Mucosa of descending colon (tissue), 3 donors: ENCODE data around the gene ZNF660. TPM values are rescaled to one million over a fixed set of nuclear protein-coding genes. Genes with fewer than 3 reads are reported as not detected.
"Not testable (repeated sequence)": the region's sequence is repeated elsewhere in the genome, so short reads cannot be mapped to it uniquely, and the experiment has no call there.

ENCODE experiments used
- ATAC-seq: fragments of 200-7000 bp; cut with Tn5 transposase; one replicate; pipeline ENCODE4 v1.9.1; 2020; ENCODE audit warnings: mild to moderate bottlenecking, moderate library complexity
- DNase-seq, 3 donors: peaks; one replicate each; pipeline ENCODE4 v3.0.0-alpha.2; 2020
- H3K36me3 ChIP-seq: fragments of 200-600 bp; one replicate; pipeline ENCODE4 v1.8.0; 2021; ENCODE audit warnings: low read depth, mild to moderate bottlenecking
- H3K4me1 ChIP-seq: fragments of 200-600 bp; one replicate; pipeline ENCODE4 v1.8.0; 2021; ENCODE audit warnings: low read depth, mild to moderate bottlenecking
- H3K4me3 ChIP-seq: fragments of 200-600 bp; one replicate; pipeline ENCODE4 v1.8.0; 2021; ENCODE audit warnings: mild to moderate bottlenecking
- H3K9me3 ChIP-seq: fragments of 200-600 bp; one replicate; pipeline ENCODE4 v1.8.0; 2021; ENCODE audit warnings: mild to moderate bottlenecking
- CTCF ChIP-seq: fragments of 200-600 bp; IDR thresholded peaks from one replicate; pipeline ENCODE4 v1.8.0; 2022; ENCODE audit warnings: antibody characterized with exemption, mild to moderate bottlenecking
- intact Hi-C, 2 donors: fragments of 100-400 bp; cut with DNase I in 1 of 2; cut with micrococcal nuclease in 1 of 2; formaldehyde crosslinking; loops; one replicate each; pipeline versions ENCODE4 v1.11.0 to v1.11.1; 2022; cut with DNase I, micrococcal nuclease
- total RNA-seq, 3 donors: library from RNA; stranded (reverse); fragmentation: NEBNext Ultra II Directional in 2 of 3; extraction: Animal tissue kit (Norgen Biotek cat#: 25700) in 2 of 3; gene quantifications; one replicate each; pipeline versions ENCODE4 v1.2.1 to v1.2.4, GENCODE V29; 2021 to 2023
- donor health status: DM: no; HTN: no; CAD: no; lungs with moderate emphysema.
- donor health status: DM: no; HTN: no; CAD: no.
- donor health status: DM: no; HTN: yes; CAD: no.

ZNF660 gene
- total RNA-seq, 3 donors from 2014 or later = 0.67 to 4.6 (median 1.1) TPM

GRCh38 chr3:44557074-44557473 is 27.7 kb upstream of the ZNF660 start:
- no peaks in the 10 kb centered on the region for H3K36me3 ChIP-seq
- DNase-seq = no peak
- ATAC-seq = no peak
- H3K4me1 ChIP-seq = no peaks in the 10 kb centered on the region
- H3K4me3 ChIP-seq = no peak overlapping the region
- peaks cover 3% of the 10 kb centered on the region for H3K9me3 ChIP-seq
- intact Hi-C loops = no loop called here
- TF ChIP-seq CTCF = no peak

GRCh38 chr3:44561076-44561475 is 23.7 kb upstream of the ZNF660 start:
- no peak for TF ChIP-seq CTCF
- peaks cover 10% of the 10 kb centered on the region for H3K9me3 ChIP-seq
- no peak for ATAC-seq
- no peak overlapping the region for H3K4me3 ChIP-seq
- intact Hi-C loops = no loop called here
- no peaks in the 10 kb centered on the region for H3K36me3 ChIP-seq
- H3K4me1 ChIP-seq = no peaks in the 10 kb centered on the region
- no peak for DNase-seq

- peaks cover 10% of the 10 kb centered on the region for H3K9me3 ChIP-seq
- H3K36me3 ChIP-seq = no peaks in the 10 kb centered on the region
- ATAC-seq = no peak
- no peak for TF ChIP-seq CTCF
- intact Hi-C loops = no loop called here
- DNase-seq = no peak
- no peak overlapping the region for H3K4me3 ChIP-seq
- H3K4me1 ChIP-seq = no peaks in the 10 kb centered on the region
These were observed 22.6 kb upstream of the ZNF660 start for GRCh38 chr3:44562147-44562546.

- H3K36me3 ChIP-seq = no peaks in the 10 kb centered on the region
- TF ChIP-seq CTCF = no peak
- H3K9me3 ChIP-seq = peaks cover 31% of the 10 kb centered on the region
- ATAC-seq (no peak), DNase-seq (no peak)
- H3K4me3 ChIP-seq = no peak overlapping the region
- intact Hi-C loops = no loop called here
- H3K4me1 ChIP-seq = no peaks in the 10 kb centered on the region
These were observed 16.2 kb upstream of the ZNF660 start for GRCh38 chr3:44568561-44568960.

- H3K9me3 ChIP-seq = peaks cover 33% of the 10 kb centered on the region
- intact Hi-C loops = no loop called here
- ATAC-seq (no peak), DNase-seq (no peak)
- no peak overlapping the region for H3K4me3 ChIP-seq
- no peaks in the 10 kb centered on the region for H3K4me1 ChIP-seq
- no peaks in the 10 kb centered on the region for H3K36me3 ChIP-seq
- TF ChIP-seq CTCF = no peak
These were observed 13.7 kb upstream of the ZNF660 start for GRCh38 chr3:44571024-44571423.

GRCh38 chr3:44576613-44577012 is 8.2 kb upstream of the ZNF660 start:
- Histone ChIP-seq H3K4me1 (no peaks in the 10 kb centered on the region), H3K36me3 (no peaks in the 10 kb centered on the region), H3K4me3 (no peak overlapping the region), H3K9me3 (peaks cover 15% of the 10 kb centered on the region)
- no peak for TF ChIP-seq CTCF
- DNase-seq (no peak), ATAC-seq (no peak)
- intact Hi-C loops = no loop called here

GRCh38 chr3:44577354-44577952 is 7.3 kb upstream of the ZNF660 start:
- ATAC-seq, H3K4me1 ChIP-seq, DNase-seq, H3K9me3 ChIP-seq, H3K36me3 ChIP-seq, H3K4me3 ChIP-seq, intact Hi-C loops: not testable (repeated sequence)

- ATAC-seq, intact Hi-C loops, H3K9me3 ChIP-seq, H3K4me1 ChIP-seq, DNase-seq, H3K36me3 ChIP-seq, H3K4me3 ChIP-seq: not testable (repeated sequence)
These were observed 6.4 kb upstream of the ZNF660 start for GRCh38 chr3:44578316-44578715.
